Measurements from ENCODE around the gene SLC4A7. TPM values are rescaled to one million over a fixed set of nuclear protein-coding genes. Genes with fewer than 3 reads are reported as not detected.
A peak's percentile ranks its signal among the peaks of the same experiment; 100 is the strongest.

The SLC4A7 gene
- total and polyA plus RNA-seq, 9 of the 15 experiments (the other 6 are each of a cell fraction or from before 2014, with no cell fraction given) = 1.7 to 13.6 (median 8.0) TPM

- intact Hi-C loops (cut with micrococcal nuclease) (no loop called here), in situ Hi-C loops (cut with MboI) (no loop called here)
- no peak for ATAC-seq
- Histone ChIP-seq H3K4me1 (replicated peaks in 1 of 2; ENCODE audit: control insufficient read depth in 2 of 2, insufficient read depth in 2 of 2, low read length in 2 of 2) (no peaks in the 10 kb centered on the region), H2AFZ (ENCODE audit: low read depth, low read length) (no peak overlapping the region), H3K9ac (ENCODE audit: insufficient read depth in 1 of 2, low read depth in 2 of 2, low read length in 2 of 2) (no peak overlapping the region), H3K27me3 (ENCODE audit: control insufficient read depth in 2 of 2, insufficient read depth in 2 of 2, low read length in 2 of 2) (peaks cover 0 to 2% of the 10 kb centered on the region in 2 experiments; a peak in 1 of 5 replicates), H3K4me3 (no peak overlapping the region), H3K9me3 (replicated peaks; ENCODE audit: control insufficient read depth, insufficient read depth, low read depth, low read length) (no peaks in the 10 kb centered on the region), H3K79me2 (ENCODE audit: control insufficient read depth, insufficient read depth, low read length) (no peaks in the 10 kb centered on the region), H3K9me1 (ENCODE audit: control insufficient read depth, insufficient read depth, low read length) (no peaks in the 10 kb centered on the region), H4K20me1 (replicated peaks; ENCODE audit: control insufficient read depth, insufficient read depth, low read length) (no peaks in the 10 kb centered on the region), H3K27ac (ENCODE audit: extremely low read depth, low read depth, low read length) (no peak overlapping the region), H3K4me2 (ENCODE audit: insufficient read depth, low read length) (no peak overlapping the region), H3K36me3 (ENCODE audit: control insufficient read depth, insufficient read depth, low read length) (no peaks in the 10 kb centered on the region)
- DNase-seq (ENCODE audit: extremely low read depth in 1 of 4, low spot score in 3 of 4) = no peak
- CTCF ChIA-PET (ENCODE audit: low intra/inter-chr PET ratio) = no interaction called here
- FAIRE-seq = peak; percentile 32
- POLR2A ChIA-PET = no interaction called here
- BruUV-seq (replicated peaks) = no TSS peak
- no peak for TF ChIP-seq EHMT2 (IDR thresholded peaks at IDR 0.05)
- no peak for TF ChIP-seq U2AF1 (optimal IDR thresholded peaks at IDR 0.05; ENCODE audit: low read depth, low read length)
- TF ChIP-seq TBP (optimal IDR thresholded peaks at IDR 0.05; ENCODE audit: low read depth, low read length) = no peak
- no peak for TF ChIP-seq HEY1 (CRISPR knock-in tag; IDR thresholded peaks at IDR 0.05; ENCODE audit: borderline replicate concordance)
- no peak for TF ChIP-seq ZNF695 (CRISPR knock-in tag; IDR thresholded peaks at IDR 0.05)
- TF ChIP-seq, protein P1, sequence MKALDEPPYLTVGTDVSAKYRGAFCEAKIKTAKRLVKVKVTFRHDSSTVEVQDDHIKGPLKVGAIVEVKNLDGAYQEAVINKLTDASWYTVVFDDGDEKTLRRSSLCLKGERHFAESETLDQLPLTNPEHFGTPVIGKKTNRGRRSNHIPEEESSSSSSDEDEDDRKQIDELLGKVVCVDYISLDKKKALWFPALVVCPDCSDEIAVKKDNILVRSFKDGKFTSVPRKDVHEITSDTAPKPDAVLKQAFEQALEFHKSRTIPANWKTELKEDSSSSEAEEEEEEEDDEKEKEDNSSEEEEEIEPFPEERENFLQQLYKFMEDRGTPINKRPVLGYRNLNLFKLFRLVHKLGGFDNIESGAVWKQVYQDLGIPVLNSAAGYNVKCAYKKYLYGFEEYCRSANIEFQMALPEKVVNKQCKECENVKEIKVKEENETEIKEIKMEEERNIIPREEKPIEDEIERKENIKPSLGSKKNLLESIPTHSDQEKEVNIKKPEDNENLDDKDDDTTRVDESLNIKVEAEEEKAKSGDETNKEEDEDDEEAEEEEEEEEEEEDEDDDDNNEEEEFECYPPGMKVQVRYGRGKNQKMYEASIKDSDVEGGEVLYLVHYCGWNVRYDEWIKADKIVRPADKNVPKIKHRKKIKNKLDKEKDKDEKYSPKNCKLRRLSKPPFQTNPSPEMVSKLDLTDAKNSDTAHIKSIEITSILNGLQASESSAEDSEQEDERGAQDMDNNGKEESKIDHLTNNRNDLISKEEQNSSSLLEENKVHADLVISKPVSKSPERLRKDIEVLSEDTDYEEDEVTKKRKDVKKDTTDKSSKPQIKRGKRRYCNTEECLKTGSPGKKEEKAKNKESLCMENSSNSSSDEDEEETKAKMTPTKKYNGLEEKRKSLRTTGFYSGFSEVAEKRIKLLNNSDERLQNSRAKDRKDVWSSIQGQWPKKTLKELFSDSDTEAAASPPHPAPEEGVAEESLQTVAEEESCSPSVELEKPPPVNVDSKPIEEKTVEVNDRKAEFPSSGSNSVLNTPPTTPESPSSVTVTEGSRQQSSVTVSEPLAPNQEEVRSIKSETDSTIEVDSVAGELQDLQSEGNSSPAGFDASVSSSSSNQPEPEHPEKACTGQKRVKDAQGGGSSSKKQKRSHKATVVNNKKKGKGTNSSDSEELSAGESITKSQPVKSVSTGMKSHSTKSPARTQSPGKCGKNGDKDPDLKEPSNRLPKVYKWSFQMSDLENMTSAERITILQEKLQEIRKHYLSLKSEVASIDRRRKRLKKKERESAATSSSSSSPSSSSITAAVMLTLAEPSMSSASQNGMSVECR (CRISPR knock-in tag; IDR thresholded peaks at IDR 0.05) = no peak
- TF ChIP-seq CHD1 (IDR thresholded peaks at IDR 0.05; ENCODE audit: low read length) = no peak
- no peak for TF ChIP-seq CUX1 (CRISPR knock-in tag; IDR thresholded peaks at IDR 0.05)
- no peak for TF ChIP-seq LARP7 (IDR thresholded peaks at IDR 0.05)
- no peak for TF ChIP-seq ZBED1 (IDR thresholded peaks at IDR 0.05)
- no peak for TF ChIP-seq E2F1 (CRISPR knock-in tag; IDR thresholded peaks at IDR 0.05)
- TF ChIP-seq, protein P2, sequence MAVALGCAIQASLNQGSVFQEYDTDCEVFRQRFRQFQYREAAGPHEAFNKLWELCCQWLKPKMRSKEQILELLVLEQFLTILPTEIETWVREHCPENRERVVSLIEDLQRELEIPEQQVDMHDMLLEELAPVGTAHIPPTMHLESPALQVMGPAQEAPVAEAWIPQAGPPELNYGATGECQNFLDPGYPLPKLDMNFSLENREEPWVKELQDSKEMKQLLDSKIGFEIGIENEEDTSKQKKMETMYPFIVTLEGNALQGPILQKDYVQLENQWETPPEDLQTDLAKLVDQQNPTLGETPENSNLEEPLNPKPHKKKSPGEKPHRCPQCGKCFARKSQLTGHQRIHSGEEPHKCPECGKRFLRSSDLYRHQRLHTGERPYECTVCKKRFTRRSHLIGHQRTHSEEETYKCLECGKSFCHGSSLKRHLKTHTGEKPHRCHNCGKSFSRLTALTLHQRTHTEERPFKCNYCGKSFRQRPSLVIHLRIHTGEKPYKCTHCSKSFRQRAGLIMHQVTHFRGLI (CRISPR knock-in tag; IDR thresholded peaks at IDR 0.05) = no peak
Measured at GRCh38 chr3:27528791-27529190, 44.6 kb upstream of the SLC4A7 start.
